Keratinocyte (primary cell): ENCODE measurements around the gene CACNB2. TPM values are rescaled to one million over a fixed set of nuclear protein-coding genes. Genes with fewer than 3 reads are reported as not detected.

Source experiments
- DNase-seq: peaks from one replicate; pipeline ENCODE4 v3.0.0-alpha.2; 2011; ENCODE audit warnings: low read depth, missing footprints, low spot score
- FAIRE-seq: peaks from 2 replicates; lab custom pipeline; 2011; peaks lifted over from hg19 to GRCh38; lab: Jason Lieb, UNC
- H2AFZ ChIP-seq: 2 replicates; pipeline ENCODE4 v1.6.0; 2012; ENCODE audit warnings: low read length, control low read depth, inconsistent platforms; ENCODE audit not compliant: control insufficient read depth
- H3K27ac ChIP-seq: 2 replicates; pipeline ENCODE4 v1.5.1; 2011; ENCODE audit warnings: low read length; ENCODE audit not compliant: control insufficient read depth, insufficient read depth
- H3K27me3 ChIP-seq: 3 replicates; pipeline ENCODE4 v1.6.0; 2011; ENCODE audit warnings: low read length; ENCODE audit not compliant: control insufficient read depth, insufficient read depth; ENCODE audit errors: extremely low read depth
- H3K36me3 ChIP-seq, 2 experiments: 2 replicates in 1 of 2; 3 replicates in 1 of 2; pipeline ENCODE4 v1.5.1; 2011; ENCODE audit warnings: low read length in 2 of 2, mild to moderate bottlenecking in 1 of 2; ENCODE audit not compliant: control insufficient read depth in 2 of 2, insufficient read depth in 2 of 2; ENCODE audit errors: extremely low read depth in 1 of 2
- H3K4me1 ChIP-seq: 3 replicates; pipeline ENCODE4 v1.5.1; 2011; ENCODE audit warnings: low read length; ENCODE audit not compliant: control insufficient read depth, insufficient read depth; ENCODE audit errors: extremely low read depth
- H3K4me2 ChIP-seq: 3 replicates; pipeline ENCODE4 v1.6.0; 2011; ENCODE audit warnings: low read depth, low read length; ENCODE audit not compliant: control insufficient read depth, insufficient read depth; ENCODE audit errors: extremely low read depth
- H3K4me3 ChIP-seq, 3 experiments: fragments of 200-600 bp in 1 of 3; sonication (generic) in 1 of 3; 2 replicates in 2 of 3; 3 replicates in 1 of 3; pipeline ENCODE4 v1.5.1; 2011 to 2016; ENCODE audit warnings: low read length in 3 of 3, mild to moderate bottlenecking in 3 of 3, control low read depth in 2 of 3, inconsistent platforms in 1 of 3, low read depth in 1 of 3, mixed read lengths in 1 of 3, mixed run types in 1 of 3, moderate library complexity in 1 of 3; ENCODE audit not compliant: control insufficient read depth in 2 of 3, insufficient read depth in 2 of 3; ENCODE audit errors: extremely low read depth in 1 of 3
- H3K79me2 ChIP-seq: 2 replicates; pipeline ENCODE4 v1.6.0; 2012; ENCODE audit warnings: low read length; ENCODE audit not compliant: control insufficient read depth, insufficient read depth
- H3K9ac ChIP-seq: 3 replicates; pipeline ENCODE4 v1.6.0; 2011; ENCODE audit warnings: low read length; ENCODE audit not compliant: control insufficient read depth, insufficient read depth; ENCODE audit errors: extremely low read depth
- H3K9me1 ChIP-seq: 3 replicates; pipeline ENCODE4 v1.6.0; 2011; ENCODE audit warnings: low read length; ENCODE audit not compliant: control insufficient read depth, insufficient read depth; ENCODE audit errors: extremely low read depth
- H3K9me3 ChIP-seq: 2 replicates; pipeline ENCODE4 v1.5.1; 2012; ENCODE audit warnings: low read depth, low read length; ENCODE audit not compliant: control insufficient read depth
- H4K20me1 ChIP-seq: 3 replicates; pipeline ENCODE4 v1.6.0; 2011; ENCODE audit warnings: low read length; ENCODE audit not compliant: control insufficient read depth, insufficient read depth; ENCODE audit errors: extremely low read depth
- CTCF ChIP-seq, 3 experiments: IDR thresholded peaks in 1 of 3; conservative IDR thresholded peaks in 1 of 3; optimal IDR thresholded peaks in 1 of 3; 2 replicates in 2 of 3; 3 replicates in 1 of 3; pipeline versions ENCODE3 to v1.5.1; 2011; ENCODE audit warnings: low read length in 3 of 3, mild to moderate bottlenecking in 3 of 3, moderate library complexity in 2 of 3, control low read depth in 1 of 3, inconsistent platforms in 1 of 3; ENCODE audit not compliant: insufficient read depth in 2 of 3; ENCODE audit errors: extremely low read depth in 1 of 3
- EZH2 ChIP-seq: IDR thresholded peaks from one replicate; pipeline ENCODE4 v1.6.1; 2012; ENCODE audit warnings: inconsistent platforms, mild to moderate bottlenecking, low read length, moderate library complexity
- dilution Hi-C: fragments of 300-500 bp; cut with MboI; formaldehyde crosslinking; loops from one replicate; pipeline ENCODE4 v1.7.0; 2020; ENCODE audit warnings: low sequenced_read_pairs; ENCODE audit not compliant: extremely low pct_ligation_motif_present
- polyA plus RNA-seq, 5 experiments: library from polyadenylated mRNA; depleted of rRNA in 3 of 5; stranded (reverse) in 3 of 5; stranded (forward) in 1 of 5; unstranded in 1 of 5; fragments of >200 nt; gene quantifications; 1 replicate in 1 of 5; 2 replicates in 3 of 5; 3 replicates in 1 of 5; pipeline versions ENCODE4 v1.2.1 to v1.2.3, GENCODE V29; 2011 to 2012; ENCODE audit warnings: missing spikeins in 2 of 5, low read depth in 1 of 5, low replicate concordance in 1 of 5

CACNB2 gene
- polyA plus RNA-seq, 1 donor (not counting 4 experiments of a cell fraction or from before 2014, with no cell fraction given) = 0.03 TPM

DNA sequence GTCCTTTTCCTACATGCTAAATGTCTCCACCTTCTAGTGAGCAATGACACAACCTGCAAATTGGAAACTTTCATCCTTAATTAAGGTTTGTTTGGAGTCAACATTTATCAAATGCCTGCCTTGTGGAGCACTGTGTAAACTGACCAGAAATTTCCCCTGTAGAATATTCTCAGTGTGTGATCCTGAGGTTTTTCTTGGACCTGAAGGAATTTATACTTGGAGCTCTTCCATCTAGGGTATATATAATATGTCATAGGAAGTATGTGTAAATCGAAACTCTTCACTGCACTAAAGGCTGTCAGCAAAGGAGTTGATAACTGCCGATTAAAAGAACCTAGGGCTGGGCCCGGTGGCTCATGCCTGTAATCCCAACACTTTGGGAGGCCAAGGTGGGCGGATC lies 358.8 kb downstream of the CACNB2 start:
- TF ChIP-seq EZH2 = no peak
- no peak for TF ChIP-seq CTCF (optimal IDR thresholded peaks at IDR 0.05 in 1 of 3, IDR thresholded peaks at IDR 0.05 in 1 of 3, conservative IDR thresholded peaks at IDR 0.05 in 1 of 3; ENCODE audit: extremely low read depth in 1 of 3, insufficient read depth in 2 of 3, low read length in 3 of 3)
- Histone ChIP-seq H3K79me2 (no peaks in the 10 kb centered on the region), H3K9me1 (no peaks in the 10 kb centered on the region), H3K4me3 (no peak overlapping the region), H3K27me3 (no peaks in the 10 kb centered on the region), H3K4me2 (no peak overlapping the region), H3K4me1 (no peaks in the 10 kb centered on the region), H4K20me1 (no peaks in the 10 kb centered on the region), H2AFZ (no peak overlapping the region), H3K9me3 (no peaks in the 10 kb centered on the region), H3K36me3 (no peaks in the 10 kb centered on the region), H3K9ac (no peak overlapping the region), H3K27ac (no peak overlapping the region)
- no peak for FAIRE-seq
- dilution Hi-C loops = no loop called here
- DNase-seq = no peak

DNA sequence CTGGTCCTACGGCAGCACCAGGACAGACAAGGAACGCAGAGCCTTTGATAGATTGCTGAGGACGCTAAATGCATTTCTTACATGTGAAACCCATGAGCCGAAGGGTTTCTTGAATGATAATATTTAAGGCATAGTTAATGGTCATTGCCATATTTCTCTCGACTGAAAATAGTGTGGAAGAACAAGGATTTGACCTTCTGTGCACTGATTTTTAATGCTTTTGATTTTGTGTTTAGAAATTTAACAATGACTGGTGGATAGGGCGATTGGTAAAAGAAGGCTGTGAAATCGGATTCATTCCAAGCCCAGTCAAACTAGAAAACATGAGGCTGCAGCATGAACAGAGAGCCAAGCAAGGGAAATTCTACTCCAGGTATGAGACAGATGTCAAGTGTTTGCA lies 360.4 kb downstream of the CACNB2 start:
- H3K4me1 ChIP-seq = no peaks in the 10 kb centered on the region
- dilution Hi-C loops = no loop called here
- H3K4me3 ChIP-seq = no peak overlapping the region
- H3K9me3 ChIP-seq = no peaks in the 10 kb centered on the region
- TF ChIP-seq EZH2 (no peak), CTCF (optimal IDR thresholded peaks at IDR 0.05 in 1 of 3, IDR thresholded peaks at IDR 0.05 in 1 of 3, conservative IDR thresholded peaks at IDR 0.05 in 1 of 3; ENCODE audit: extremely low read depth in 1 of 3, insufficient read depth in 2 of 3, low read length in 3 of 3) (no peak)
- no peaks in the 10 kb centered on the region for H3K27me3 ChIP-seq
- DNase-seq (no peak), FAIRE-seq (no peak)
- no peak overlapping the region for H3K9ac ChIP-seq
- H3K9me1 ChIP-seq = no peaks in the 10 kb centered on the region
- no peak overlapping the region for H3K27ac ChIP-seq
- no peaks in the 10 kb centered on the region for H3K36me3 ChIP-seq
- no peaks in the 10 kb centered on the region for H4K20me1 ChIP-seq
- no peak overlapping the region for H3K4me2 ChIP-seq
- no peaks in the 10 kb centered on the region for H3K79me2 ChIP-seq
- no peak overlapping the region for H2AFZ ChIP-seq
